Measurements from ENCODE around the gene SLC6A6.

GRCh38 chr3:14440168-14440518, 37.7 kb downstream of the SLC6A6 start:
- TF ChIP-seq CTCF (IDR thresholded peaks at IDR 0.05; ENCODE audit: insufficient read depth, low read depth, low read length) (no peak), EZH2 (IDR thresholded peaks at IDR 0.05; ENCODE audit: insufficient read depth, low read length) (no peak)

Measured in astrocyte (in vitro differentiated cells and primary cell).